GM19324 (cell line): ENCODE data around the gene TTLL12.

Experiments
- ATAC-seq: cut with Tn5 transposase; IDR thresholded peaks from one replicate; pipeline ENCODE4 v1.9.1; 2021; ENCODE audit warnings: mild to moderate bottlenecking, moderate library complexity; ENCODE audit not compliant: unreplicated experiment, low FRiP score

The TTLL12 gene

DNA sequence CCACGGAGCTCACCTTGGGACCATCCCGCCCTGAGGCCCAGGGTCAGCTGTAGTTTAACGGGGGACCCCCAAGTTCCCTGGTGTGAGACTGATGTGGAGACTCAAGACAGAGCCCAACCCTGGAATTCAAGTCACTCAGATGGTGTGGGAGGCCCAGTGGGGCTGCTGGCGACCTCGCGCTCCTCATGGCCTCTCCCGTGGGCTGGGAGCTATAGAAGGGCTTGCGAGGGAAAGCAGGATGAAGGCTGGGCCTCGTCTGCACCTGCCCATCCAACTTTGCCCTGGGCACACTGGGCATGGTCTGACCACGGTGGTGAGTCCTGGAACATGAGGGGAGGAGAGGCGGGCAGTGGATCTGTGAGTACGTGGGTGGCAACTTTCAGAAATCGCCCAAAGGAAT, 13.6 kb upstream of the TTLL12 start:
- ATAC-seq: no peak

DNA sequence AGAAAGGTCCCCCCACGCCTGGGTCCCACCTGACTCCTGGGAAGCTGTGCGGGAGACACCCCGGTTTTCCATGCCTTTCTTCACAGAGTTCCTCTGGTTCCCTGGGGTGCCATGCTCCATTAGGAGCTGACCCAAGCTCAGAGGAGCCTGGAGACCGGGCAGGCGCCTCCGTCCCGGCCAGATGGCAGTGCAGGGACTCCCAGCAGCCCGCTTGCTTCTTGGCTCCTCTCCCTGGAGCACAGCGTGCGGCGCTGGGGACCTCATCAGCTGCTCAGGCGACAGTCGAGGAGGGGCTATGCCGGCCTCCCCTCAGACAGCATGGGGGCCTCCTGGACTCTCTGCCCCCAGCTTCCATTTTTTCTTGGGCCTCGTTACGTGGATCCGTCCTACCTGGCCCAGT, 13.1 kb upstream of the TTLL12 start:
- ATAC-seq: no peak

DNA sequence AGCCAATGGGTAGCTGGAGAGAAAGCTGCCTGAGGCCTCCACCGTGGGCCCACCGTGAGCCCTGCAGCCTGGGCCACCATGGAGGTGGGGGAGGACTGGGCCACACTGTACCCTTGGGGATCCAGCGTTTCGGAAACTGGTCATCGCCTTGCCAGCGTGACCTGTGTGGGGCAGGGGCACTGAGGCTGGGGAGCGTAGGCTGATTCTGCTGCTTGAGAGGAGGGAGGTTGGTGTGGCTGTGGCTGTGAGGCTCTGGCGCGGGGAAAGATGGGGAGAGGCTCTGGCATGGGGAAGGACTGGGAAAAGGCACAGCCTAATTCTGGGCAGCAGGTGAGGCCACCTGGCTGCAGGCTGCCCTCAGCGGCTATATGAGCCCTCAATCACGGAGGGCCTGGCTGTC, 12.6 kb upstream of the TTLL12 start:
- no peak for ATAC-seq

DNA sequence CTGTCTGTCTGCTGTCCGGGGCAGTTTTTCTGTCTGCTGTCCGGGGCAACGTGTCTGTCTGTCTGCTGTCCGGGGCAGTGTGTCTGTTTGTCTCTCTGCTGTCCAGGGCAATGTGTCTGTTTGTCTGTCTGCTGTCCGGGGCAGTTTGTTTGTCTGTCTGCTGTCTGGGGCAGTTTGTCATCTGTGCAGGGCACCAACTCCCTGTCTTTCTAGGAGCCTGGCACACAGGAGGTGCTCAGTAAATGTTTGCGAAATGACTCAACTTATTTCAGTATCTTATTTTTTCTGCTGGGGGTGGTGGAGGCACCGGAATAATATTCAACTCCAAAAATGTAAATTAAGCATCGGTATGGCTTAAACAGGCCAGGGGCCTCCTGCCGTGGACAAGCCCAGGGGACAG, 12.0 kb upstream of the TTLL12 start:
- ATAC-seq: no peak

DNA sequence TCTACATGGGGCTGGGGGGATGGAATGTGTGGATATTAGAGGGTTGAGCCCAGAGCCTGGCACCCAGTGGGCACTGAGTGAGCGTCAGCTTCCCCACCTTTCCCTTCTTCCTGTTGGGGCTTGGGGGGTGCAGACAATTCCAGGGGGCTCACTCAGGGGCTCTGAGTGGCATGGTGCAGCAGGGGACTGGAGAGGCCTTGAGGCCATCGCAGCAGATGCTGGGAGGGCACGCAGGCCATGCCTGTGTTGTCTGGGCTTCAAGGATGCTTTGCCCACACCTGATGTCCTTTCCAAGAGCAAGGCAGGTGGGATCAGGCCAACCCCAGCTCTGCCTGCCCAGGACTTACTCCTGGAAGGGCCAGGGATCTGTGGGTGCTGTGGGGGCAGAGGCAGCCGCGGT, 11.2 kb upstream of the TTLL12 start:
- no peak for ATAC-seq

DNA sequence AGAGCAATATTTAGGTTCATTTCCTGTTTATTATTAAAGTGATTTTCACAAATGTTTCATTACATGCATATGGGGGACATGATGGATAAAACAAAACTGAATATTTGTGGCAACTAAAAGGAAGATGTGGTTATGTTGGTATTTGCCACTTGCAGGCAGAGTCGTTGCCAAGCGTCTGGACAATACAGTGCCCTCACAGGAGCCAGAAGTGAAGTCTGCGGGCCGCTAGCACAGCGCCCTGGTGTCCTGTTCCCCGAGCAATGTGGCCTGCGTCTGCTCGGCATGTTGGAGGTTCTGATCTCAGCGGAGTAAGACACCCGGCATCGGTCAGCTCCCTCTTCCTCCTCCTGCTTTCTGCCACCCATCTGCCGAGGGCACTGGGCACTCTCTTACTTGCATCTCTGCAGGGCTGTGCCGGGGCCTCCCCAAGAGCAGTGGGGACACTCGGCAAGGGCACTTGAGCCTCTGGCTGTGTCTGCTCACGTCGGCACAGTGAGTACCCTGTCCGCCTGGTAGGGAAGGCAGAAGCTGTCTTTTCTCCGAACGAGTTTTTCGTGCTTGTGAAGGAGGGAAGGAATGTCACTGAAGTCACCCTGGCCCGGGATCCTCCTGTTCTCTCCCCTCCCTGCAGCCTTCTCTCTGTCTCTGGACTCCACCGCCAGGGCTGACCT, 10.5 kb upstream of the TTLL12 start:
- ATAC-seq: no peak

DNA sequence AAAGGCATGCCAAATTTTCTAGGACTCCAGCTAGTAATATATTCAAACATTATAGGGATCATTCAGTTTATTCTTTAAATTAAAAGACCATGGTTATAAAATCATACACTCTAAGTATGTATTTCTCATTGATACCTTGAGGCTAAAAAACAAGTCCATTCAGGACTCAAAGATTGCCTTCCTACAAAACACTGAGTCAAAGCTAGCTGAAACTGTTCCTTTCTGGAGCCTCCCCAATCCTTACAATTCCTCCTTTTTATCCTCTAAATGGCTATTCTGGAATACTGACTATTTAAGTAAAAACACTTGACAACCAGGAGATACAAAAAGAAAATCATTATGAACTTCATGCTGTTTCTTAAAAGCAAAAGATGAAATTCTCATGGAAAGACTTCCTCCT, 4.9 kb upstream of the TTLL12 start:
- ATAC-seq: no peak

DNA sequence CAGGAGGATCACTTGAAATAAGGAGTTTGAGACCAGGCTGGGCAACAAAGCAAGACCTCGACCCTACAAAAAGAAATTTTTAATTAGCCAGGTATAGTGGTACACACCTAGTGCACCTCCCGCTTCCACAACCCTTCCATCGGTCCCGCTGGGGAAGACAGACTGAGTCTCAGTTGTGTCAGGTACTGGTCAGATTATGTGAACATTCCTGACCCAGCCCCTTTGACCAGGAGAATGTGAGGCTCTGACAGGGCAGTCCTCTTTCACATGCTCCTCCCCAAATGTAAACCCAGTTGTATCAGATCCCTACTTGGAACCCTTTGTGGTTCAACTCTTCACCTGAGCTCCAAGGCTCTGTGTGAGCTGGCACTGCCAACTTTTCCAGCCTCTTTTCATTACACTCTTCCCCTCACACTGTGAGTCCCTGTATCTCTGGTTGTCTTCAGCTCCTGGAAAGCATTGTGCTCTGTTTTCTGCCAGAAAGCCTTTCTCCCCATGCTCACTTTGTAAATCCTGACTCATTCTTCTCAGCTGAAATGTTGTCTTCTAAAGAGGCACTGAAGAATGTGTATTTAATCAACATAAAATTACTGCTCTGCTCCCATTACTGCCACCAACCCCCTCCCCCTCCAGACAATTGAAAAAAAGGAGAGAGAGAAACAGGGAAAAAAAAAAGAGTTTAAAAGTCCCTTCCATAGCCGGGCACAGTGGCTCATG, 2.1 kb upstream of the TTLL12 start:
- ATAC-seq: no peak

DNA sequence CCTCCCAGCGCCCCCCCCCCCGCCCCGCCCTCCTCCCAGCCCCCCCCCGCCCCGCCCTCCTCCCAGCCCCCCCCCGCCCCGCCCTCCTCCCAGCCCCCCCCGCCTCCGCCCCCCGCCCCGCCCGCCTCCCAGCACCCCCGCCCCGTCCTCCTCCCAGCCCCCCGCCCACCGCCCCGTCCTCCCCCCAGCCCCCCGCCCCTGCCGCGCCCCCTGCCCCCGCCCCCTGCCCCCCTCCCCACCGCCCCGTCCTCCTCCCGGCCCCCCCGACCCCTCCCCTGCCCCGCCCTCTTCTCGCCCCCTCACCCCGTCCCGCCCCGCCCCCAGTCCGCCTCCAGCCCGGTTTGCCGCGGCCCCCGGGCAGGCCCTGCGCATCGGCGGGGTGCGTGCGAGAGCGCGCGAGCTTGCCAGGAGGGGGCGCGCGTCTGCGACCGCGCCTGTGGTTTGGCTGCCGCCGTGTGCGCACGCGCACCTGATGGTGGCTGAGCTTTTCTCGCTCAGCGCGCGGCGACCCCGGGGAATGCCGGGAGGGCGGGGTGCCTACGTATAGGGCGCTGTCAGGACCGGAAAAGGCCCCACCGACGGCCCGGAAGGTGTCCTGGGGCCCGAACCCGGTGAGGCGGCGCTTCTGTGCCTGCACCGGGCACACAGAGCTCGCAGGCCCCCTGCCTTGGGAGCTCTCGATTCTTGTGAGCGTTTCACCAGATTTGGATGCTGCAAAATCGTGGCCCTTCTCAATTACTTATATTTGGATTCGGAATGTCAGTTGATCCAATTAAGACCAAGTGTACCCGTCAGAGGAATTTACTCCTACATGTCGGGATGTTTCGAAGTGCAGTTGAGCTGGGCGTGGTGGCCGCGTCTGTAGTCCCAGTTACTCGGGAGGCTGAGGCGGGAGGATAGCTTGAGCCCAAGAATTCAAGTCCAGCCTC, 501 bp upstream of the TTLL12 start:
- peak; percentile 93 for ATAC-seq

DNA sequence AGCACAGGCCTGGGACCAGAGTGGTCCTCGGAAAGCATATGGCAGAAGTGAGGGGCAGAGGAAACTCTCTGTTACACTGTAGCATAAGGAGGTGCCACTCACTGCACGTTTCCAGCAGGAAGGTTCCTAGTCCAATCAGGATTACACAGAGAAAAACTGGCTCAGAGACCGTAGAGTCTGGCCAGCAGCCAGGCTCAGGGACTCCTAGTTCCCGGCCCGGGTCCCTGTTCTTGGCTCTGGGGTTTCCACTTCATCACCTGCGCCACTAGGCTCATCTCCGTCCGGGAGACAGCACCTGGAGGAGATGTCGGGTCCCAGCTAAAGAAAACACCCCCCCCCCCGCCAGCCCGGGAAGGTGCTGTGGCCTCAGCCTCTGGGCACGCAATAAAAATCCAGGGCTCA, 1.1 kb downstream of the TTLL12 start:
- ATAC-seq: no peak

DNA sequence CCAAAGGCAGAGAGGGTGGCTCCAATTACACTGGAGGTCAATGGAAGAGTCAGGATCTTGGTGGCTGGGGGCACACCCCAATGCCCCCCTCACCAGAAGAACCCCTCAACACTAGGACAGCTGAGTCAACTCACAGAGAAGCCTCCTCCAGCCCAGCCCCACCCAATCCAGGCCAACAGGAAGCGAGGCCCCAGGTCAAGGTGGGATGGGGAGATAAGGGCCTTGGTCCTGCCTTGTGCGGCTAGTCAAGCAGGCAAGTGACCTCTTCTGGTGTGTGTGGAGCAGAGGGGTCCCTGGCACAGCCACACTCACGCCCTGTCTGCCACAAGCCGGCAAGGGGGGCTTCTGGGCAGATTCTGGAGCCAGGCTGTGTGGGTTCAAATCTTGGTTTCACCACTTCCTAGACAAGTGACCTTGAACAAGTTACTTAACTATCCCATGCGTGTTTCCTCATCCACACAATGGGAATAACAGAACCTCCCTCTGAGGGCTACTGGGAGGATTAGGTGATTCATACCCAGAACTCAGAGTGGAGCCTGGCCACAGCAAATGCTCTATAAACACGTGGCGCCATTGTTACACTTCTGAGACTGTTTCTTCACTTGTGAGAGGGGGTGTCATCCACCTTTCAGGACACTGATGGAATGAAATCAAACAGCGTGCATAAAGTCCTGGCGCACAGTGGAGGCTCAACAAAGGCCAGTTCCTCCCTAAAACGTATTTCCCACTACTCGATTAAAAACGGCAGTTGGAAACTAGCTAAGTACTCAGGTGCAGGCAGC, 3.2 kb downstream of the TTLL12 start:
- ATAC-seq: no peak

DNA sequence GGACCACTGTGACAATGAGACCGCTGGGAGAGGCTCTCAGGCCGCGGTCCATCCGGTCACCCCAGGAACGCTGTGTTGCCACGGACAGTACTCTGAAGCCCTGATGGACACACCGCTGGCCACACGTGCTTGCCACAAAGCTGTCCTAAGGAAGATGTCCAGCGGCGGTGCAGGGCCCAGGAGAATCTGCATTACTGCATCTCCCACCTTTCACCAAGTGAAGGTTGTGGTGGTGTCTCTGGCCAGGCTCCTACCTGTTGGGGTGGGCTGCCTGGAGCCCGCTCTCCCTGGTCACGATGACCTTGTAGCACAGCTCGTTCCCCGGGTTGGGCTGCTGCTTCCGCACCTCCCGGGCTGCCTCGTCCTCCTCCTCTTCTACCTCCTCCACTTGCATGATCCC, 4.2 kb downstream of the TTLL12 start:
- no peak for ATAC-seq

DNA sequence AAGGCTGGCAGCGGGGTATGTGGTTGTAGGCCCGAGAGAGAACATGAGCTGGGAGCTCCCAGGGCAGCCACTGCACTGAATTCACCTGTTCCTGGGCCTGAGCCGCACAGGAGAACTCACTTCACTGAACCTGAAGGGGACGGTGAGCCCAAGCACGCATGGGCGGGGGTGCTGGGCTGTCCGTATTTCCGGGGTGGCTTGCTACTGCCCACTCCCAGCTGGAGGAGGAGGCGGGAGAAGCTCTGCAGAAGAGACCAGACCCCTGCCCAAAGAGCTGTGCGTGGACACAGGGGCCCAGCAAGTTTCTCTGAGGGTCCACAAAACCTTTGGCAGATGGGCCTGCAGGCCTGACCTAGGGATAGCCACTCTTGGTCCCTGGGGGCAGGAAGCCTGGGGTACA, 4.8 kb downstream of the TTLL12 start:
- ATAC-seq: no peak

DNA sequence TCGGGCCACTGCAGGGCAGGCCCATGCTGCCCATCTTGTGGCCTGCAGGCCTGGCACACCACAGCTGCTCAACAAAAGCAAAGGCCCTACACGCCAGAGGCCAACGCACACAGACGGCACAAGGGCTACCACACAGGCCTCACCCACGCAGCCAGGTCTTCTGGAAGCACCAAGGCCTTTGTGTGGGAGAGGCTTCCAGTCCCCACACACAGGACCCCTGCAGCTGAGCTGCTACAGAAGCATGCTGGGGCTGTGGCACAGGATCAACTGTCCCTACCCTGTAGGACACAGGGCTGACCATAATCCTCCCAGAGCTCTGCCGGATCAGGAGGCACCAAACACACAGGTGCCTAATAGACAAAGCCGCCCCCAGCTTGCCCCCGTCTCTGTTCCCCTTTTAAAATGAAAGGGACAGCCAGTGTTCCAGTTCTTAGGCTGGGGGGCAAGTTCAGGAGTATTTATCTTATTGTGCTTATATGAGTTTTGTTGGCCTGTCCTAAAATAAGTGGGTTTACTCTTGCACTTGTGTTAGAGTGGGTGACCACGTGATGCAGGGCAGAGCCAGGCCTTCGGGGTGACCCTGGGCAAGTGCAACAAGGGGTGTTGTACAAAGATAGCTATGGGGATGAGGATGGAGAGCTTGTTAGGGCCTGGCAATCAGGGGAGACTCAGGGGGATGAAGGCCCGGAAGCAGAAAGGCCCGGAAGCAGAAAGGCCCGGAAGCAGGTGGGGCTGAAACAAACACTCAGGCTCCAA, 5.4 kb downstream of the TTLL12 start:
- ATAC-seq: no peak

DNA sequence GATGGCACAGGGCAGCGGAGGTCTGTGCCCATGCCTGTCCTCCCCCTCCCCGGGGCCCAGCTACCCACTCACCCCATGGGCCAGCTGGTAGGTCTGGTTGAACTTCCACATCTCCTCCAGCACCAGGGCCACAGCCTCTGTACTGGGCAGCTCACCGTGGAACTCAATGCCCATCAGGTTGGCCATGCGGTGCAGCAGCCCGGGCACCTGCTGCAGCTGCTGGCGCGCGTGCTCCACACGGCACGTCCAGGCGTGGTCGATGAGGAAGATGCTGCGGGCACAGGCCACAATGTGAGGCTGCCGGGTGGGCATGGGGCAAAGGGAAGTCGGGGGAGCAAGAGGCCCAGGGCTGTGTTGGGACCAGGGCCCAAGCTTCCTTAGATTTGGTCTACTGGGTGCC, 6.3 kb downstream of the TTLL12 start:
- ATAC-seq: no peak

DNA sequence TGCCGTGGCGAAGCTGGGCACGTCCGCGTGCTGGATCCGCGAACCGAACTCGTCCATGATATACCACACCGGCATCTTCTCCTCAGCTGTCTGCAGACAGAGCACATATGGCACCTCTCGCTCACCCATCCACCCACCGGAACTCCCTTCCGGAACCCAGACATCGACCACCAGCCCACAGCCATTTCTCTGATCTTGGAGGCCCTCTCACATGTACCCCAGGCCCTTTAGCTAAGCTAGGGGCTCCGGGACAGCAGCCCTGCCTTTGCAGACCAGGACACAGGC, 7.1 kb downstream of the TTLL12 start:
- ATAC-seq: no peak

DNA sequence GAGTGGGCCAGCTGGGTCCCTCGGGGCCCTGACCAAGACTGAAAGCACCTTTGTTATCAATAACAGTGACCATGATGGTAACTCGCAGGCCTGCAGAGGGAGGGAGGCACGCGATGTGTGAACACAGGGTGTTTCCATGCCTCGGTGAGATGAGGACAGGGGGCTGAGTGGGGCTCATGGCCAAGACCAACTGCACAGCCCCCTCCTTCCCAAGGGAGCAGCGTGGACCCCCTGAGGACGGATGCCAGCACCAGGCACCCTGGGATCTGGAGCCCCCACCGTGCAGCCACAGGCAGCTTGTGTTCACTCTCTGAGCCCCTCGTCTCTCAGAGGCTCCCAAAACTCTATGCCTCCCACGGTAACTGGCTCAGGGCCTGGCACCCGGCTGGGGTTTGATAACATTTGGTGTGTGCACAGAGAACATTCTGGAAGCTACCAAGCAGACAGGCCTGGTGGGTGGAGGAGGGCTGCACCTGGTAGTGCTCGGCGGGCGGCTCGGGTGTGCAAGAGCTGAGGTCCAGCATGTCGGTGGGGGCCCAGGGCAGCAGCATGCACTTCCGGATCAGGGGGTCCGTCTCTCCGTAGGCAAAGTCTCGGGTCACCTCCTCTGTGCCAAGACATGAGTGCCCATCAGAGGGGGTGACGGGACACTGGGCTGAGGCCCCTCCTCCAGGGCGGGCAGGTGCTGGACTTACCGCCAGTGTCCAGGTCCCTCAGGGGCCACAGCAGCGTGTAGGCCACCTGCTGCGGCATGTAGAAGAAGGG, 7.6 kb downstream of the TTLL12 start:
- no peak for ATAC-seq

DNA sequence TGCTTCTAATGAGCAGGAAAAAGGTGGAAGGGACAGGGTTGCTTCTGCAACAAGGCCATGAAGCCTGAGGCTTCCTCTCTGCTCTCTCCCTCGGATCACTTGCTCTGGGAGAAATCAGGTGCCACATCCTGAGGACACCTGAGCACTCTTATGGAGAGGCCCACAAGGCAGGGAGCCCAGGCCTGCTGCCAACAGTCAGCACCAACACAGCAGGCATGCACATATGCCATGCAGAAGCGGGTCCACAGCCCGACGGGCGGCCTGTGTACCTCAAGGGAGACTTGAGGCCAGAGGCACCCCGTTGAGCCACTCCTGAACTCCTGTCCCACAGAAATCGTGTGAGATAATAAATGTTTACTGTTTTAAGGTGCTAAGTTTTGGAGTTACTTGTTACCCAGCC, 9.5 kb downstream of the TTLL12 start:
- ATAC-seq: no peak

DNA sequence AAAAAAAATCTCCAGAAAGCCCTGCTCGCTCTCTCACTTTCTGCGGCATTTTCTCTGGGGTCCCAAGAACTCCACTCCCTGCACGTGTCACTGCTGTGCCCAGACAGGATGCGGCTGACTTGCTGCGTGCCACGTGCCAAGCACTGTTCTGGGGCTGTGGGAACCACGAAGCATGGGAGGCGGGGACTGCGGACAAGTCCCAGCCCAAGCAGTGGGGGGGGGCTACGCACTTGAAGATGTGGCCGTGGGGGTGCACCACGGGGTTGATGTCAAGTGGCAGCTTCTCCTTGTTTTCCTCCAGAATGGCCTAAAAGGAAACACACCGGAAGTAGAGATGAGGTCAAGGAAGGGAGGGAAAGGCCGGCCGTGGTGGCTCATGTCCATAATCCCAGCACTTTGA, 10.8 kb downstream of the TTLL12 start:
- no peak for ATAC-seq
